Heart left ventricle (tissue), 16 donors: ENCODE measurements around the gene DAD1. TPM values are rescaled to one million over a fixed set of nuclear protein-coding genes. Genes with fewer than 3 reads are reported as not detected.

ENCODE experiments used
- ATAC-seq, 4 donors: fragments of 200-7000 bp; cut with Tn5 transposase; one replicate each; pipeline ENCODE4 v1.9.1; 2020 to 2022; ENCODE audit warnings: moderate library complexity in 4 of 4, mild to moderate bottlenecking in 3 of 4, moderate number of reproducible peaks in 1 of 4
- DNase-seq, 5 donors: peaks; one replicate each; pipeline ENCODE4 v3.0.0-alpha.2; 2020
- H3K27ac ChIP-seq, 12 donors: fragments of 200-600 bp; sonication (generic) in 4 of 12; one replicate each; pipeline versions ENCODE4 v1.5.0 to v1.8.0; 2016 to 2022; ENCODE audit warnings: mild to moderate bottlenecking in 2 of 12
- H3K27me3 ChIP-seq, 9 donors: fragments of 200-600 bp; sonication (generic) in 2 of 9; one replicate each; pipeline versions ENCODE4 v1.5.1 to v1.8.0; 2016 to 2022; ENCODE audit warnings: mild to moderate bottlenecking in 3 of 9
- H3K36me3 ChIP-seq, 9 donors: fragments of 200-600 bp; sonication (generic) in 2 of 9; one replicate each; pipeline versions ENCODE4 v1.5.0 to v1.8.0; 2018 to 2022; ENCODE audit warnings: mild to moderate bottlenecking in 2 of 9
- H3K4me1 ChIP-seq, 12 donors: fragments of 200-600 bp; sonication (generic) in 4 of 12; one replicate each; pipeline versions ENCODE4 v1.5.0 to v1.8.0; 2016 to 2022; ENCODE audit warnings: mild to moderate bottlenecking in 3 of 12
- H3K4me3 ChIP-seq, 12 donors: fragments of 200-600 bp; sonication (generic) in 4 of 12; one replicate each; pipeline versions ENCODE4 v1.5.0 to v1.8.0; 2017 to 2022; ENCODE audit warnings: mild to moderate bottlenecking in 9 of 12, moderate library complexity in 4 of 12
- H3K9me3 ChIP-seq, 12 donors: fragments of 200-600 bp; sonication (generic) in 4 of 12; one replicate each; pipeline versions ENCODE4 v1.5.0 to v1.8.0; 2016 to 2022; ENCODE audit warnings: mild to moderate bottlenecking in 1 of 12
- POLR2A ChIP-seq, 2 donors: fragments of 450-650 bp; IDR thresholded peaks; one replicate each; pipeline ENCODE4 v1.6.1; 2017; ENCODE audit warnings: antibody characterized with exemption in 2 of 2, mild to moderate bottlenecking in 2 of 2, moderate library complexity in 2 of 2
- WGBS, 4 donors: extraction: QIAGEN DNeasy Blood & Tissue Kit in 2 of 4; methylation state at CpG; one replicate each; pipeline versions ENCODE4 v1.1.5 to v1.1.7; 2013 to 2018; 5-methylcytosine and 5-hydroxymethylcytosine counted together
- intact Hi-C, 10 donors: fragments of 100-400 bp; cut with DNase I; formaldehyde crosslinking; loops; one replicate each; pipeline versions ENCODE4 v1.11.1 to v1.14.2; 2022
- polyA plus RNA-seq, 2 donors: library from polyadenylated mRNA; stranded (reverse); fragments of 200-250 nt; gene quantifications; one replicate each; pipeline ENCODE4 v1.2.3, GENCODE V29; 2013
- total RNA-seq, 9 donors: library from RNA; depleted of rRNA in 2 of 9; stranded (reverse); fragments of >200 nt in 2 of 9; fragmentation: NEBNext Ultra II Directional in 3 of 9; extraction: Animal tissue kit (Norgen Biotek cat#: 25700) in 3 of 9; gene quantifications; one replicate each; pipeline versions ENCODE4 v1.1.0 to v1.2.4, GENCODE V29; 2016 to 2023
- TF ChIP-seq, protein P1 (sequence below), 12 donors: fragments of 200-600 bp; sonication (generic) in 4 of 12; IDR thresholded peaks; one replicate each; pipeline versions ENCODE4 v1.5.0 to v1.8.0; 2018 to 2022; ENCODE audit warnings: antibody characterized with exemption in 12 of 12, mild to moderate bottlenecking in 5 of 12
- donor health status: ischemic (EF 13 %, LVEDD 7.1; RV severe dilation, severe dysfunction).
- donor health status: healthy with polysubstance abuse.
- donor health status: DM: no; HTN: yes; CAD: no.
- donor health status: DM: no; HTN: no; CAD: no.
- donor health status: ischemic (EF 25% LVEDD 6.9; RV normal size, moderate dysfunction).
- donor health status: ischemic (EF 25% LVEDD 5.7; RV mildly dilated, moderate dysfunction).
- donor health status: healthy.
- donor health status: DM: yes; HTN: yes; CAD: no.
- donor health status: ischemic (EF 35%, LVEDD 5.7; RV mildly dilated, moderate dysfunction).
- donor health status: nonischemic (EF 11% LVEDD 7.7; RV severe dilation, severe dysfunction).
- donor health status: DM: yes; HTN: yes; CAD: no.
- donor health status: PGD.
- donor health status: ischemic (EF 29% LVEDD 5.4; RV normal size, mild dysfunction).
- donor health status: nonischemic (EF 23%, LVEDD 6.1; RV moderate dilation, normal function).

DAD1 gene
- total and polyA plus RNA-seq, 11 donors: 108 to 402 (median 147) TPM

DNA sequence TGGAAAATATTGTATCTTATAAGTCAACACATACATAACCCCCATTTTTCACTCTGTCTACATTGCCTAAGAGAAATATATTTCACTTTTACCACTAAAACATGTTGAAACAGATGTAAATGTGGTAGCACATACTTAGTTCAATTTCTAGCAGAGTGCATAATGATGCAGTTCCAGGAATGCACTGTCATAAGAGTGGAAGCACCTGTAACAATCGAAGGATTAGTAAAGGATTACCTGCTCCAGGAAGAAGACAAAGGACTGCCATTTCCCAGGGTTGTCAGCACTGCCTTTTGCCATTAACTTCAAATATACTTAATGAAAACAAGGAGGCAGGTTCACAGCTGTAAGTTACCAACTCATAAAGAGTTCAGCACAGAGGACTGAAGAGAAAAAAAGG is 24.6 kb downstream of the DAD1 start:
- WGBS, 4 donors: 87 to 90% (median 88%) methylated on average over 1 of the region's 1 CpG
- no peak for DNase-seq
- Histone ChIP-seq H3K27me3 (no peaks in the 10 kb centered on the region), H3K4me3 (no peak overlapping the region), H3K9me3 (no peaks in the 10 kb centered on the region), H3K4me1 (peaks cover 0 to 96% (median 8%) of the 10 kb centered on the region in 12 donors), H3K27ac (peak overlapping the region in 6 of 12 donors; percentile 11 to 83 (median 38)), H3K36me3 (peaks cover 0 to 59% (median 35%) of the 10 kb centered on the region in 9 donors)
- TF ChIP-seq, protein P1, sequence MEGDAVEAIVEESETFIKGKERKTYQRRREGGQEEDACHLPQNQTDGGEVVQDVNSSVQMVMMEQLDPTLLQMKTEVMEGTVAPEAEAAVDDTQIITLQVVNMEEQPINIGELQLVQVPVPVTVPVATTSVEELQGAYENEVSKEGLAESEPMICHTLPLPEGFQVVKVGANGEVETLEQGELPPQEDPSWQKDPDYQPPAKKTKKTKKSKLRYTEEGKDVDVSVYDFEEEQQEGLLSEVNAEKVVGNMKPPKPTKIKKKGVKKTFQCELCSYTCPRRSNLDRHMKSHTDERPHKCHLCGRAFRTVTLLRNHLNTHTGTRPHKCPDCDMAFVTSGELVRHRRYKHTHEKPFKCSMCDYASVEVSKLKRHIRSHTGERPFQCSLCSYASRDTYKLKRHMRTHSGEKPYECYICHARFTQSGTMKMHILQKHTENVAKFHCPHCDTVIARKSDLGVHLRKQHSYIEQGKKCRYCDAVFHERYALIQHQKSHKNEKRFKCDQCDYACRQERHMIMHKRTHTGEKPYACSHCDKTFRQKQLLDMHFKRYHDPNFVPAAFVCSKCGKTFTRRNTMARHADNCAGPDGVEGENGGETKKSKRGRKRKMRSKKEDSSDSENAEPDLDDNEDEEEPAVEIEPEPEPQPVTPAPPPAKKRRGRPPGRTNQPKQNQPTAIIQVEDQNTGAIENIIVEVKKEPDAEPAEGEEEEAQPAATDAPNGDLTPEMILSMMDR (IDR thresholded peaks at IDR 0.05): no peak
- TF ChIP-seq POLR2A (IDR thresholded peaks at IDR 0.05): no peak
- intact Hi-C loops: loop anchor here in 4 of 10 donors (5.0 to 10.0 kb wide), 4 partner anchors 150 to 290 kb away; partner anchors contain the start of gene MRPL52 (in 2 of the 4)
- ATAC-seq: no peak

DNA sequence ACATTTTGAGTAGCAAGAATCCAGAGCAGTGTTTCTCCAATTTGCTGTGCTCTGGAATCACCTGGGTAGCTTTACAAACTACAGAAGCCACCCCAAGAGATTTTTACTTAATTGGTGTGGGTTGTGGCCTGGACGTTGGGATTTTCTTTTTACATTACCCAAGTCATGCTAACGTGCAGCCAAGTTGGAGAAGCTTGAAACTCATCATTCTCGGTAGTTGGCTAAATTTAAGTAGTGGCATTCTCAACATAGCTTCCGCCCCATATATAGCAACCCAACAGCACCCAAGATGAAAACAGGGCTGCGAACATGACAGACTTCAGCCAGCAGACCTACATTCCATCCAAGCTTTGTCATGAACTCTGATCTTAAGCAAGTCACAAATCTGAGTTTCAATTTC is 25.0 kb downstream of the DAD1 start:
- TF ChIP-seq POLR2A (IDR thresholded peaks at IDR 0.05): no peak
- TF ChIP-seq, protein P1 (IDR thresholded peaks at IDR 0.05): no peak
- H3K27ac ChIP-seq: peak overlapping the region in 6 of 12 donors; percentile 16 to 83 (median 35)
- H3K4me3 ChIP-seq: no peak overlapping the region
- peaks cover 0 to 54% (median 30%) of the 10 kb centered on the region in 9 donors for H3K36me3 ChIP-seq
- no peak for DNase-seq
- H3K9me3 ChIP-seq: no peaks in the 10 kb centered on the region
- H3K4me1 ChIP-seq: peaks cover 0 to 98% (median 12%) of the 10 kb centered on the region in 12 donors
- intact Hi-C loops: loop anchor here in 4 of 10 donors (5.0 to 10.0 kb wide), 4 partner anchors 151 to 291 kb away; partner anchors contain the start of gene MRPL52 (in 2 of the 4)
- WGBS, 4 donors: 41 to 56% (median 51%) methylated on average over 5 of the region's 5 CpGs
- no peaks in the 10 kb centered on the region for H3K27me3 ChIP-seq
- peak in 1 of 4 donors; percentile 61 for ATAC-seq

DNA sequence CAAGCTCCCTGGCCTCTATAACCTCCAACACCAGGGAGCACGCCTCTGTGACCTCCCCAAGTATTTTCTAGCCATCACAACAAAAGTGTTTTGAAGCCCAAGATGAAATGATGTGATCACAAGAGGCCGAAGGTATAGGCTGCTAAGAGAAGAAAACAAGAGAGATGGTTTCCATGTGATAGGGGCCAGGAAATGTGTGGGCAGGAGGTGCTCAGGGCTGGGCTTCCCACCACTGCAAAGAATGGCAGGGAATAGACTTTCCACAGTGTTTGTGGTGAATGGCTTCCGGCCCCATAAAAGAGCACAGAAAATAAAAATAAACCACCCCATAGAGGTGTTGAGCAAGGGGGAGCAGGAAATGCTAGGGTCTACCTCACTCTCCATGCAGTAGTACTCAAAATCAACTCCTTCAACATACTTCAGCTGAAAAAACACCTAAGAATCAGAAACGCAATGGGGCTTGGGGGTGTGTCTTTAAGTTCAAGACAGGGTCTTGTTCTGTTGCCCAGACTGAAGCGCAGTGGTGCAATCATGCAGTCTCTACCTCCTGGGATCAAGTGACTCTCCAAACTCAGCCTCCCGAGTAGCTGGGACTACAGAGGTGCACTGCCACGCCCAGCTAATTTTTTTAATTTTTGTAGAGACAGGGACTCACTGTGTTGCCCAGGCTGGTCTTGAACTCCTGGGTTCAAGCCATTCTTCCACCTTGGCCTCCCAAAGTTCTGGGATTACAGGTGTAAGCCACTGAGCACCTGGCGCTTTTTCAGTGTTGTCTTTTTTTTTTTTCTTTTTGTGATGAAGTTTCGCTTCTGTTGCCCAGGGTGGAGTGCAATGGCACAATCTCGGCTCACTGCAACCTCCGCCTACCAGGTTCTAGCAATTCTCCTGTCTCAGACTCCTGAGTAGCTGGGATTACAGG is 27.1 kb downstream of the DAD1 start:
- H3K9me3 ChIP-seq: no peaks in the 10 kb centered on the region
- TF ChIP-seq POLR2A (IDR thresholded peaks at IDR 0.05): no peak
- TF ChIP-seq, protein P1 (IDR thresholded peaks at IDR 0.05): no peak
- DNase-seq (no peak), ATAC-seq (peak in 1 of 4 donors; percentile 23)
- no peak overlapping the region for H3K4me3 ChIP-seq
- H3K36me3 ChIP-seq: peaks cover 0 to 43% (median 25%) of the 10 kb centered on the region in 9 donors
- intact Hi-C loops: loop anchor here in 4 of 10 donors (5.0 to 10.0 kb wide), 4 partner anchors 153 to 293 kb away; partner anchors contain the start of gene MRPL52 (in 2 of the 4)
- H3K4me1 ChIP-seq: peaks cover 0 to 94% (median 25%) of the 10 kb centered on the region in 12 donors
- 73 to 82% (median 78%) methylated on average over 11 of the region's 11 CpGs for WGBS, 4 donors
- peak overlapping the region in 2 of 12 donors; percentile 19 to 83 for H3K27ac ChIP-seq
- no peaks in the 10 kb centered on the region for H3K27me3 ChIP-seq

DNA sequence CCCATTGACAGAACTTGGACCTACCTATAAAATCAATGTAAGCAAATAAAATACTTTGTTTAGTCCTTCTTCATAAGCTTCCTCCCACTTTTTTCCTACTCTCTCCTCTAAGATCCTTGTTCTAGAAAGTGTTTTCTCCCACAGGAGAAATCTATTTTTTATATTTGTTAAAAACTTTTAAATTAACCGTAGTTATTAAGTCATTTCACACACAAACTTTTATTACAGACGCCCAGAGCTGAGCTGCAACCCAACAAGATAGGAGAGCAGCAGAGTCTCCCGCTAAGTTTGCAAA is 27.7 kb downstream of the DAD1 start:
- DNase-seq (no peak), ATAC-seq (no peak)
- TF ChIP-seq, protein P1 (IDR thresholded peaks at IDR 0.05): no peak
- no peak for TF ChIP-seq POLR2A (IDR thresholded peaks at IDR 0.05)
- Histone ChIP-seq H3K4me1 (peaks cover 0 to 94% (median 29%) of the 10 kb centered on the region in 12 donors), H3K36me3 (peaks cover 0 to 37% (median 25%) of the 10 kb centered on the region in 9 donors), H3K4me3 (no peak overlapping the region), H3K9me3 (no peaks in the 10 kb centered on the region), H3K27me3 (no peaks in the 10 kb centered on the region), H3K27ac (peak overlapping the region in 2 of 12 donors; percentile 1 to 83)
- WGBS, 4 donors: 76 to 81% (median 81%) methylated on average over 3 of the region's 3 CpGs
- intact Hi-C loops: loop anchor here in 4 of 10 donors (5.0 to 10.0 kb wide), 4 partner anchors 153 to 293 kb away; partner anchors contain the start of gene MRPL52 (in 2 of the 4)
